GM19043 (cell line): ENCODE results near the gene DNASE1.
"Not testable (repeated sequence)": the region's sequence is repeated elsewhere in the genome, so short reads cannot be mapped to it uniquely, and the experiment has no call there.

ENCODE experiments used
- ATAC-seq: cut with Tn5 transposase; IDR thresholded peaks from one replicate; pipeline ENCODE4 v1.9.1; 2021; ENCODE audit warnings: low read depth; ENCODE audit not compliant: unreplicated experiment

Gene DNASE1

GRCh38 chr16:3640632-3641501 is 13.6 kb upstream of the DNASE1 start:
- ATAC-seq, result no peak

- no peak for ATAC-seq
Measured at GRCh38 chr16:3641801-3642396, 12.6 kb upstream of the DNASE1 start.

- ATAC-seq, result no peak
Measured at GRCh38 chr16:3642397-3643094, 11.9 kb upstream of the DNASE1 start.

- ATAC-seq, result no peak
Measured at GRCh38 chr16:3643095-3643730, 11.3 kb upstream of the DNASE1 start.

- no peak for ATAC-seq
Measured at GRCh38 chr16:3645108-3645503, 9.4 kb upstream of the DNASE1 start.

GRCh38 chr16:3645504-3646347 is 8.8 kb upstream of the DNASE1 start:
- ATAC-seq, result no peak

- ATAC-seq, result no peak
Measured at GRCh38 chr16:3646348-3646920, 8.1 kb upstream of the DNASE1 start.

GRCh38 chr16:3650631-3651265 is 3.7 kb upstream of the DNASE1 start:
- ATAC-seq, result no peak

GRCh38 chr16:3651461-3652372 is 2.8 kb upstream of the DNASE1 start:
- ATAC-seq, result no peak

- ATAC-seq, result no peak
Measured at GRCh38 chr16:3652373-3653195, 1.9 kb upstream of the DNASE1 start.

GRCh38 chr16:3655030-3655395 is 522 bp downstream of the DNASE1 start:
- no peak for ATAC-seq

- no peak for ATAC-seq
Measured at GRCh38 chr16:3655396-3656159, 1.1 kb downstream of the DNASE1 start.

GRCh38 chr16:3656160-3656490 is 1.6 kb downstream of the DNASE1 start:
- ATAC-seq, result not testable (repeated sequence)

- ATAC-seq, result no peak
Measured at GRCh38 chr16:3656491-3657468, 2.3 kb downstream of the DNASE1 start.

GRCh38 chr16:3659251-3659650 is 4.8 kb downstream of the DNASE1 start:
- no peak for ATAC-seq

GRCh38 chr16:3661311-3661710 is 6.8 kb downstream of the DNASE1 start:
- ATAC-seq, result no peak
